Fibroblast of skin of left biceps (primary cell): ENCODE measurements around the gene TBC1D9.

Experiments
- DNase-seq, 2 experiments: peaks; one replicate each; pipeline ENCODE4 v3.0.0-alpha.2; 2013; ENCODE audit warnings: low read depth in 2 of 2

Gene TBC1D9

GRCh38 chr4:140691369-140691768 lies 64.8 kb downstream of the TBC1D9 start:
- DNase-seq: no peak

- no peak for DNase-seq
Observed at GRCh38 chr4:140690093-140690492, 66.1 kb downstream of the TBC1D9 start.

- no peak for DNase-seq
Observed at GRCh38 chr4:140689623-140690022, 66.6 kb downstream of the TBC1D9 start.

GRCh38 chr4:140688711-140689598 lies 67.2 kb downstream of the TBC1D9 start:
- peak in 1 of 2 experiments; percentile 12 for DNase-seq

- peak; percentile 45 to 49 for DNase-seq
Observed at GRCh38 chr4:140686796-140687195, 69.4 kb downstream of the TBC1D9 start.

GRCh38 chr4:140684314-140684713 lies 71.9 kb downstream of the TBC1D9 start:
- no peak for DNase-seq

- DNase-seq: no peak
Observed at GRCh38 chr4:140681201-140681600, 75.0 kb downstream of the TBC1D9 start.

- DNase-seq: no peak
Observed at GRCh38 chr4:140680686-140681085, 75.5 kb downstream of the TBC1D9 start.

GRCh38 chr4:140679576-140679975 lies 76.6 kb downstream of the TBC1D9 start:
- DNase-seq: no peak

- DNase-seq: no peak
Observed at GRCh38 chr4:140675599-140676231, 80.5 kb downstream of the TBC1D9 start.

GRCh38 chr4:140673729-140674128 lies 82.5 kb downstream of the TBC1D9 start:
- peak; percentile 53 to 58 for DNase-seq

GRCh38 chr4:140672416-140672815 lies 83.8 kb downstream of the TBC1D9 start:
- no peak for DNase-seq

GRCh38 chr4:140668111-140668510 lies 88.1 kb downstream of the TBC1D9 start:
- no peak for DNase-seq

- no peak for DNase-seq
Observed at GRCh38 chr4:140666889-140667614, 89.1 kb downstream of the TBC1D9 start.

- no peak for DNase-seq
Observed at GRCh38 chr4:140662082-140662869, 93.9 kb downstream of the TBC1D9 start.

GRCh38 chr4:140661550-140661949 lies 94.6 kb downstream of the TBC1D9 start:
- no peak for DNase-seq

- DNase-seq: no peak
Observed at GRCh38 chr4:140659943-140660700, 96.1 kb downstream of the TBC1D9 start.

GRCh38 chr4:140654495-140654814 lies 101.7 kb downstream of the TBC1D9 start:
- no peak for DNase-seq

- DNase-seq: no peak
Observed at GRCh38 chr4:140653718-140654494, 102.3 kb downstream of the TBC1D9 start.

GRCh38 chr4:140652601-140653000 lies 103.6 kb downstream of the TBC1D9 start:
- DNase-seq: no peak
